ENCODE data around the gene PPFIA1. TPM values are rescaled to one million over a fixed set of nuclear protein-coding genes. Genes with fewer than 3 reads are reported as not detected.

Gene PPFIA1
- total RNA-seq, 1 donor from 2014 or later, result 49.6 TPM

DNA sequence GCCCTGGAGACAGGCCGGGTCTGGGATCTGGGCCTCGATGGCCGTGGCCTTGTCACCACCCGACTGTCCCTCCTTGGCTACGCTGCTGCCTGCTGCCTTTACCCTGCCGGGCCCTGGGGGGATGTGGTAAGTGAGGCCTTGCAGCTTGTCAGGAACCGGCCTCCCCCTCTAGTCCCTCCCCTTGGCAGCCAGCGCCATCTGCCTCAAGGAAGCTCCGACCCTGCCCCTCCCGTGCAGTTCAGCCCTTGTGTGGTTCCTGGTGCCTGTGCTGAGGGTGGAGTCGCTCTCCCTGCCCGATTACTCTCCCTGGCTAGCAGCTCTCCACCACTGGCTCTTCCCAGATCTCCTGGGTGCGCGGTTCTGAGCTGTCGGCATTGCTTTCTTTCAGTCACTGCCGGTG lies 161.6 kb downstream of the PPFIA1 start:
- no peak for DNase-seq (ENCODE audit: low spot score)

DNA sequence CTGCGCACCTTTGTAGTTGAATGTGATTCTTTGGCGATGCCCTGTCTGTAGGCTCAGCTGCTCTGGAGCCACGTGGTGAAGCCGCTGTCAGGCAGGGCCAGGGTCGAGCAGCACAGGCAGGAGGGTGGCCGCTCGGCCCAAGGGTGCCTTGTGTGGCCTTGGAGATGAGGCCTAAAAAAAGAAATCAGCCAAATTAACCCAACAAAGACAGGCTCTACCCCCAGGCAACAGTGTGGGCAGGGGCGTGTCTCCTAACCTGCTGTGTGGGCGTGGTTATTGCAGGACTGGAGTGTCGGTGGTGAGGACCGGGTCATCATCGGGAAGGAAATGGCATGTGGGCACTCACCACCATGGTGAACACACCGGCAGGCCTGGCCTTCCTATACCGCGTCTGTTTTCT lies 162.1 kb downstream of the PPFIA1 start:
- DNase-seq (ENCODE audit: low spot score), result no peak

DNA sequence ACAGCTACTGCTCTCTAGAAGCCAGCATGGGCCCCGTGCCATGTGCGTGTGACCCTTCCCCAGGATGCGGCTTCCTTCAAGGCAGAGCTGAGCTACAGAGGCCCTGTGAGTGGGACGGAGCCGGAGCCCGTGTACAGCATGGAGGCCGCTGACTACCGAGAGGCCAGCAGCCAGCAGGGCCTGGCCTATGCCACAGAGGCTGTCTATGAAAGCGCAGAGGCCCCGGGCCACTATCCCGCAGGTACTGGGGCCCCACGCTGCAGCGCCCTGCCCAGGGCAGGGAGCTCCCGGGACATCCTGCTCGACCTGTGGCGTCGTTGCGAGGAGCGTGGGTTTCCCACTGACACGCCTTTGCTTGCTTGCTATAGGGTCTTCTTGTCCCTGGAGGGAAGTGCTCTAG lies 162.5 kb downstream of the PPFIA1 start:
- no peak for DNase-seq (ENCODE audit: low spot score)

DNA sequence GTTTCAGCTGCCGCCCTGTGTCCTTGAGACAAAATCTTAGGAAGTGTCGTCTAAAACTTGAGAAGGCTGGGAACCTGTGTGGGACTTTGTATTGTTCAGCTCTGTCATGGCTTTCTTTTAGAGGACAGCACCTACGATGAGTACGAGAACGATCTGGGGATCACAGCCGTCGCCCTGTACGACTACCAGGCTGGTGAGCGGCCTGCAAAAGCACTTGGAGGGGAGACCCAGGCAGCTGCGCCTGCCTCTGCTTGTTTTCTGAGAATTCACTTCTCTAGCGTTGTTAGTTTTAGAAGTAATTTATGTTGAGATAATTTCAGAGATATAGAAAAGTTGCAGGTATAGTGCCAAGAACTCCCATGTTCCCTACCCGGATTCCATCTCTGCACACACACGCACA lies 163.0 kb downstream of the PPFIA1 start:
- no peak for DNase-seq (ENCODE audit: low spot score)

Other genes with a start within 250 kb of the PPFIA1 start
- 4.6 TPM for gene ANO1, start 192.4 kb upstream of the PPFIA1 start, total RNA-seq (ENCODE audit: insufficient read depth, low replicate concordance)
- 23.8 TPM for gene FADD, start 67.4 kb upstream of the PPFIA1 start, total RNA-seq (ENCODE audit: insufficient read depth, low replicate concordance)
- gene CTTN, start 127.8 kb downstream of the PPFIA1 start, total RNA-seq (ENCODE audit: insufficient read depth, low replicate concordance), result 155 TPM

Measured in umbilical cord (tissue), 2 donors.